ENCODE results near the gene MAP3K5.

DNA sequence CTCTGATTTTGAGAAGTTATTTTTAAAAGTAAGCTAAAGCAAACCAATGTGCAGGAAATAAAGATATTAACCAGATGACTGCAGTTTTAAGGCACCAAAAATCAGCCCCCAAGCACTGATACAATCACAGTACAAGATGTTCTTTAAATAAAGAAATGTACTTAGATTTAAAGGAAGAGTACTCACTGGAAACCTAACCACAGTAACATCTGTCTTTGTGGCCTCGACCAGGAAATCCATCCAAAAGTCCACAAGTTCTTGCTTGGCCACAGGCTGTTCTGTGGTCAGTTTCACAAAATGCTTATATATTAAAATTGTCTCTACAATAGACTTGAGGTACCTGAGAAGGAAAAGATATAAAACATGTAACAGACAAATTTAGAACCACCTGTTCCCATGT lies 136.2 kb downstream of the MAP3K5 start:
- TF ChIP-seq, protein P1, sequence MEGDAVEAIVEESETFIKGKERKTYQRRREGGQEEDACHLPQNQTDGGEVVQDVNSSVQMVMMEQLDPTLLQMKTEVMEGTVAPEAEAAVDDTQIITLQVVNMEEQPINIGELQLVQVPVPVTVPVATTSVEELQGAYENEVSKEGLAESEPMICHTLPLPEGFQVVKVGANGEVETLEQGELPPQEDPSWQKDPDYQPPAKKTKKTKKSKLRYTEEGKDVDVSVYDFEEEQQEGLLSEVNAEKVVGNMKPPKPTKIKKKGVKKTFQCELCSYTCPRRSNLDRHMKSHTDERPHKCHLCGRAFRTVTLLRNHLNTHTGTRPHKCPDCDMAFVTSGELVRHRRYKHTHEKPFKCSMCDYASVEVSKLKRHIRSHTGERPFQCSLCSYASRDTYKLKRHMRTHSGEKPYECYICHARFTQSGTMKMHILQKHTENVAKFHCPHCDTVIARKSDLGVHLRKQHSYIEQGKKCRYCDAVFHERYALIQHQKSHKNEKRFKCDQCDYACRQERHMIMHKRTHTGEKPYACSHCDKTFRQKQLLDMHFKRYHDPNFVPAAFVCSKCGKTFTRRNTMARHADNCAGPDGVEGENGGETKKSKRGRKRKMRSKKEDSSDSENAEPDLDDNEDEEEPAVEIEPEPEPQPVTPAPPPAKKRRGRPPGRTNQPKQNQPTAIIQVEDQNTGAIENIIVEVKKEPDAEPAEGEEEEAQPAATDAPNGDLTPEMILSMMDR (IDR thresholded peaks at IDR 0.05) = no peak
- TF ChIP-seq POLR2A (IDR thresholded peaks at IDR 0.05; ENCODE audit: low read depth) (no peak), EP300 (IDR thresholded peaks at IDR 0.05) (no peak)
